Measurements from ENCODE around the gene CDK4.

CDK4 gene

DNA sequence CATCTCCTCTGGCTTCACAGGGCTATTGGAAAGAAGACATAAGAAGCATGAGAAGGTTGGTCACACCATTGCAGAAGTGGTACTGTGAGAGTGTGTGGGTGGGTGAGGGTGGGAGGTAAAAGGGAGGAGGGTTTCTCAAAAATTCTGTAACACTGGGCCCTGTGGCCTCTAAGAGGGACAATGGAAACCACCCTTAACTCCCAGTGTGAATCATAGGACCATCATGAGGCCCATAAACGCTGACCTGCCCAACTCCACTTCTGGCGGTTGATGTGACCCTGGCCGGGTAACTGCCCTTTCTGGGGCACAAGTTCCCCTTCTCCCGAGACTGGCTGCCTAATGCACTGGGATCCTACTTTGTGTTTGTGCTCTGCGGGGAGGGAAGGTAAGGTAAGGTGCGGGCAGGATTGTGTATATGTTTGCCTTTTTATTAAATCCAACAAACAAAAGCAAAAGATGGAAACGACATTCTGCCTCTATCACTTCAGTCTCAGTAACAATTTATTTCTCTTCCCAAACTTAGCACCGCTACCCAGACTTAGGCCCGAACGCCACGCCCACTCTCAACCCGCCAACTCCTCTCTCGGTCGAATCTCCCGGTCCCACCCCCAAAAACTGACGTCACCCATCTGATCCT is 19.2 kb upstream of the CDK4 start:
- peak; percentile 88 for DNase-seq

DNA sequence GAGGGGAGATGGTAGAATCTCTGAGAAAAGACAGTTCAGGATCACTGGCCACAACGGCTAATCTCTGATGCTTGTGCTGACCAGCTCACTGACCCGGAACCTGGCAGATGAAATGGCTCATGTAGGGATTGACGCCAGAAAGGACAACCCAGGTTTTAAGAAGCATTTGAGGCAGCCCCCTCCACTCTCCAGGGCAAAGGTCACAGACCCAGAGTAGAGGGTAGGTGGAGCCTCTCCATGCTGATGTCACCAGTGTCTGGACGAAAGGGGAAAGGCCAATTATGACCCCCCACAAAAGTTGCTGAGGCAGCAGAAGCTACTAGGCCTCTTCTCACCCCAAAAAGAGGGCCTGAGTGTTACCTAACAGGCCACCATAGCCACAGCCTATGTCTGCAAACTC is 18.6 kb upstream of the CDK4 start:
- DNase-seq = no peak

DNA sequence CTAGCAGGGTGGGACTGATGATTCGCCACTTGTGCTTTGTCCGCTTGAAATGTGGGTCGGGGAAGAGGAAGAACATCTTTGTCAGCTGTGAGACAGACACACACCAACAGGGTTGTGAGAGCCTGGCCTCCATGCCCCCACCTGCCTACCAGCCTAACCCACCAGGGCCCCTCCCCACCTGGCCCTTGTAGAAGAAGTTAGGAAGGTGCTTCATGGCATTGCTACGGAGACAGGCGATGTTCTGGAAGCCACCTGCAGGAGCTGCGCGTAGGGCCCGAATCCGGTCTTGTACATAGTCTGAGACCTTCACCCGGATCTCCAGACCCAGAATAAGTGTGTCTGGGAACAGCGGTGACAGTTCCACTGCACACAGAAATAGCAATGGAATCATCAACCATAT is 17.5 kb upstream of the CDK4 start:
- DNase-seq = no peak

DNA sequence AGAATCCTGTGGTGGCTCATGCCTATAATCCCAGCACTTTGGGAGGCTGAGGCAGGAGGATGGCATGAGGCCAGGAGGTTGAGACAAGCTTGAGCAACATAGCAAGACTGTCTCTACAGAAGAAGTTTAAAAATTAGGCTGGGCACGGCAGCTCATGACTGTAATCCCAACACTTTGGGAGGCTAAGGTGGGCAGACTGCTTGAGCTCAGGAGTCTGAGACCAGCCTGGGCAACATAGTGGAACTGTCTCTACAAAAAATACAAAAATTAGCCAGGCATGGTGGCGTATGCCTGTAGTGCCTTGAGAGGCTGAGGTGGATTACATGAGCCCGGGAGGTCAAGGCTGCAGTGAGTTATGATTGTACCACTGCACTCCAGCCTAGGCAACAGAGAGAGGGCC is 15.8 kb upstream of the CDK4 start:
- no peak for DNase-seq

DNA sequence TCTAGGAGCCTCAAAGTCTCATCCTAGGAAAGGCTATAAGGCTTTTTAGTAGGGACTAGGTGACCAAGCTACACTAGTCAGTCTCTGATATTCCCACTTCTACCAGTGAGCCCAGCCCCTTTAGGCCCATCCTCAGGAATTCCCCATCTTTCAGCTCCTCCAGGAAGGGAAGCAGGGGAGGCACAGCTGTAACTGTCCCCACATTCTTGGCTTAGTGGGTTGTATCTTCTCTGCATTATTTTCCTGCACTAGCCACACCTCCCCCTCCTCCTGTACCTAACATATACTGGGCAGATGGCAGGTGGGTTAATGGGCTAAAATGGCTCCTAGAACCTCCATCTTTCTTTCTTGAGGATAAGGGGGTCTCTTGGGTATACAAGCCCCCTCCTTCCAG is 15.2 kb upstream of the CDK4 start:
- no peak for DNase-seq

DNA sequence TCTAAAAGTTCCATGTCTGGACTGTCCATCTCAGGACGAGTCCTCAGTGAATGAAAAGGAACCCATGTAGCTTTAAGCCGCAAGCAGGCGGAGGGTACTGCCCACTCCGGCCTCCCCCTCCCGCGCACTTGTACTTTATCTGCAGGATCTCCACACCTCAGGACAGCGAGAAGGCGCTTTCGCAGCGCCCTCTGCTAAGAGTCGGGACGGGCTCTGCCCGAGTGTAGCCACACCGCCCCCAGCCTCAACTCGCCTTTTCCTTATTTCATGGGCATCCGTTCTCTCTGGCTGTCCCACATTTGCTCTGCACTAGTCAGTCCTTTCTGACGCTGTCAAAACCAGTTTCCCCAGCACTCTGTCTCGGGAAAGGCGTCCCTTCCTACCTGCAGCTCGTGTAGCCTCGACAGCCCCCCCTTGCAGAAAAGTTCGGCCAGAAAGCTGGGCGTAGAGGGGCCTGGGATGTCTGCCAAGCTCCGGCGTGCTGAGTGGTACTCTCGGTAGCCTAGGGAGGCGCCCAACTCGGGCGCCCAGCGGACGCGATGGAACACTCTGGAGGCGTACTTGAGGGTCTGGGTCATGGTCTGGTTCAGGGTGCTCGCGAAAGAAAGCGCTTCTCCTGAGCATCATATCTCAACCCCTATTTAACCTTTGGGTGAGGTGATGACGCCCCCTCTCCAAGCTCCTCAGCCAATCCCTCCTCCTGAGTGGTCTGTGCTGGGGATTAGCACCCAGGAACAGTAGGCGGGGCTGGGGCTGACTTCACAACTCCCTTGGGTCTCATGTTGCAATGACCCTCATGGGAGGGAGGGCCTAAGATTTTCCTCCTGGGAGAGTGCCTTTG is 14.6 kb upstream of the CDK4 start, which contains the start of gene CYP27B1:
Gene CYP27B1, minus strand, starts transcription at position 615 of the 841 bp plus-strand sequence. Its CDS starts 37 bp downstream, at position 578.
- DNase-seq = peak; percentile 13

DNA sequence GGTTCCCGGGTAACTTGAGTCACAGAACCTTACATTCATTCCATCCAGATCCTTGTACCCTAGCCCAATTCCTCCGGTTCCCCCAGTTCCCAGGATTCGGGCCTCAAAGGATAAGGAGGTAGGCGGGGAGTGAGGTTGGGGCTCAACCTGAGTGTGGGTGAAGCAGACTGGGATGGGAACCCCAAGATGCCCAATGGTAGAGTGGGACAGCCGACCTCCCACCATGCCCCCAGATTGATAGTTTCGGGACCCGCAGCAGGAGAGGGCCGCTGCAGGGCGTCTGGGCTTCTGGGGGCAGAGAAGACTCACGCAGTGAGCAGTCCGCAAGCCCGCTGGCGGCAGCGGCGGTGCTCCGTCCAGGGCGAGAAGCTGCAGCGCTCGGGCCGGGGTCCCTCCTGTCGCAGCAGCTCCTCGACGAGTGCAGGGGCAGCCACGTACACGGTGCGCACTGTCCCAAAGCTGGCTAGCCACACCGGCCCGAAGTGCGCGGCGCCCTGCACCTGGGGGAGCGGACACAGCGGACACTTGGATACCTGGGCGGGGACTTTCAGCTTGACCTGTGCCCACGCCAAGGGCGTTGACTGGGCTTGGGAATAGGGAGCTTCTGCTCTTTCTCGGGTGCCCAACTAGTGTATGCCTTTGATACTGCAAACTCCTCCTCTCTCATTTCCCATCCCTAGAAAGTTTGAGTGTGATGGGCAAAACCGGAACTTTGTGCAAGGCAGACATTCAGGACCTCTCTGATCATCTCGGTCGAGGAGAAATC is 13.8 kb upstream of the CDK4 start:
- no peak for DNase-seq

DNA sequence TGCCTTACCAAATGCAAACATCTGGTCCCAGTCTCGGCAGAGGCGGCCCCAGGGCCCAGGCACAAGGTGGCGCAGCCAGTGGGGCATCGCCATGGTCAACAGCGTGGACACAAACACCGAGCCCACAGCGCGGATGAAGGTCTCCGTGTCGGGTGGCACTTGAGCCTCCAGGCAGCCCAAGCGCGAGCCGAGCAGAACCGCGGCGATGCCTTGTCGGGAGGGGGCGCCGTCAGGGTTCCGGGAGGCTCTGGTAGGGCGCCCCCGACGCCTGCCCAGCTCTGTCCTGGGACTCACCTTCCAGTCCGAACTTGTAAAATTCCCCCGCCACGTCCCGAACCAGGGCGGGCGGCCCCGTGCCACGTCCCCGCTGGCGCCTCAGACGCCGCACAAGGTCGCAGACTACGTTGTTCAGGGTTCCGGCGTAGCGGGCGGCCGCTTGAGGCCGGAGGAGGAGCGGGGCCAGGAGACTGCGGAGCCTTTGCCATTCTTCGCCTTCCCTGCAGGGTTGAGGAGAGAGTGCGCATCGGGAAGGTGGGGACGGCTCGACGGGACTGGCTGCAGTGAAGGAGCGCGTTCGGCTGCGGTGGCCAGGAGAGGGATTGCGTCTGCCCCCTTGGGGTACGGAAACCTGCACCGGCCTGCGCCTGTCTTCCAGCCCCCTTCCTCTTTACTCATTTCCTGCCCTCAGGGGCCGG is 13.0 kb upstream of the CDK4 start:
- peak; percentile 21 for DNase-seq

DNA sequence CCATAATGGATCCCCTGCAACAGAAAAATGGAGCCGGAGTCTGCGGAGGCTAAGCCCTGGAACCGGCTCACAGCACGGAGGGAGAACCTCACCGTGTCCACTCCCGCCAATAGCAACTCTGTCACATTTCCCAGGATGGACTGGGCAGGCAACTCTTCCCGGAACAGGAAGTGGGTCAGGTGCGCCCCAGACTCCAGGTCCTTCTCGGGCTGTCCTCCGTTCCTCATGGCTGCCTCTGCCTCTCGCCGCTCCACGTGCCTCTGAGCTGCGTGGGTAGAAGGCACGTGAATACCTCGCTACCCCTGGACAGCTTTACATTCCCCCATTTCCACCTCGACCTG is 12.5 kb upstream of the CDK4 start:
- no peak for DNase-seq

DNA sequence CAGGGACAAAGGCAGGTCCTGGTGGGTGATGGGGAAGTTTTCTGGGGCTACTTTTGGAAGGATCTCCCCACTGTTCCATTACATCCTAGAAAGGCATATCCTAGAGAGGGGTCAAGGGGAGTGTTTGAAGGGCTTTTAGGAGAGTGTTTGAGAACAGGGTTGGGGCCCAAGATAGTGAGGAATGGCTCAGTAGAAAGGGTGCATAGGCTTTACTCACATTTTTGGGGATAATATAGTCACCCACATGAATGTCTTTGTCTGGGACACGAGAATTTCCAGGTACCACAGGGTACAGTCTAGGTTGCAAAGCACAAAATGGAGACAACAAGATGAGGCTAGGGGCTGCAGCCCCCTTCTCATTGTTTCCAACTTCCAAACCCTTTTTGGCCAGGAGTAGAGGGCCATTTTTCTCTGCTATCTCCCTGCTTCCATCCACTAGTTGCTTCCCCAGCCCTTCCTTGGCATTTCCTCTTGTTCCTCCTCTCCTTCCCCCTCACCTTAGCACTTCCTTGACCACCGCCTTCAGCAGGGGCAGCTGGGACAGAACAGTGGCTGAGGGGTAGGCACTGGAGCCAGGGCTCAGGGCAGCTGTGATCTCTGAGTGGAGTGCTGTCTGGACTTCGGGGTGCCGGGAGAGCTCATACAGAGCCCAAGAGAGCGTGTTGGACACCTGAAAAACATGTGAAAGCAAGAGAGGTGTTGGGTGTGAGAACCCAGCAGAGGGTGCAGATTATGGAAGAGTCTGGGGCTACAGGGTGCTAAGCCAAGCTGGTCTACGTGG is 12.0 kb upstream of the CDK4 start:
- no peak for DNase-seq

DNA sequence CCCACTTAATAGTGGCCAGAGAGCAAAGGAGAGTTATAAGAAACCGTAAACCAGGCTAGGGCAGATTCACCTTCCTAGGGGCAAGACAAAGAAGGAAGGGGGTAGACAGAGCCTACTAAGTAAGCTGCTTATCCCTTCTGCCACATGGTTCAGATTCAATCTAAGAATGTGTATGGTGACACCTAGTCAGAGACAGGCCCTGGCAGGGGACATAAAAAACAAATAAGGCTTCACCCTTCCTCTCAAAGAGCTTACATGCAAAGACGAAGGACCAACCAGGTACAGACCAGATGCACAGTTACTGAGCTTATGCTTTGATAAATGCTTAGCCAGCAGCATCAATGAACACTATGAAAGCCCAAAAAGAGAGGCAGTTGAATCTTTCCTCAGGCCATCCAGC is 10.4 kb upstream of the CDK4 start:
- DNase-seq = no peak

DNA sequence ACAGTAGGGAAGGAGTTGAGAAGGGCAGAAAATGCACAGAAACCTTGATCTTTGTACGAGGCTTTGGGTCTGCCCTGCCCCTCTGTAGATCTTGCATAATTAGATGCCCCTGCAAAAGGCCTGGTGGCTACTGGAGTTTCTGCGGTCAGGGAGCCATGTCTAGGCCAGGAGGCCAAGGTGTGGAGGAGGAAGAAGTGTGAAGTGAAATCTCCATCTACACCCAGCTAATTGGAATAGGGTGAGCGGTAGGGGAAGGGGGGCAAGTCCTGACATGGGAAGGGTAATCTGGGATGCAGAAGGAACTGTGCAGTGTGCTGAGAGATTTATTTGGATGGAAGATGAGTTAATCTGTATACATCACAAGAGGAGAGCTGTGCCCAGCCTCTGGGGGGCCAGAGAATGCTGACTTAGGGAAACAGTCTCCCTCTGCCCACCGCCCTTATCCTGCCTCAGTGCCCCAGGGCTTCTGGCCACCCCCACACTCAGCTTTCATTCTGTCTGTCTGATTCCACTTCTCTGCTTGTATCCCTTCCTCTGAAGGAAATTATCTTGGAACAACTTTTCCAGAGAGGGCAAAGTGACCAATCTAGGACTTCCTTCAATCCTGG is 9.4 kb upstream of the CDK4 start:
- no peak for DNase-seq

DNA sequence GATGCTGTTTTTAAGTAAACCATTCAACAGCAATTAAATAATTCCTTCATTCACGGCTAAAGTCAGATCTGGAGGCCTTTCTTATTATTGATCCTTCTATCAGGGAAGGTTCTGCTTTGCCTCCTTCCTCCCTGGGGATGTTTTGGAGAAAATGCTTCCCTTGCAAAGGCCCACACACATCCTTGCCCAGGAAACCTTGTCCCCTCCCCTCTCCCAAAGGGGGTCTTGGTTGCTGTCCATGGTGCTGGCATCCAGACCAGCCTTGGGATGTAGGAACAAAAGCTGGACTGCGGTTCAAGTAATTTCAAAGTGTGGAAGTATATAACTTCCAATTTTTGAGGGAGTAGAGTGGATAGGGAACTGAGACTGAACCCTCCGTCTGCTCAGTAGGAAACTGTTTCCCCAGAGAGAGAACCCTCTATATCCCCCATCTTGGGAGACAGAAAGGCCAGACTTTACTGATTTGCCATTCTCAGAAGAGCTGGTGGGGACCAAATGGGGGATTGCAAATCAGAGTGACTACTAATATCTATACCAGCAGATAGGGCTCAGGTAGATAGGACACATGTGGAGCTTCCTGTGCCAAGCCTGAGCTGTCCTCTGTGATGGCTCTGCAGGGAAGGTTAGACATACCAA is 8.4 kb upstream of the CDK4 start:
- no peak for DNase-seq

DNA sequence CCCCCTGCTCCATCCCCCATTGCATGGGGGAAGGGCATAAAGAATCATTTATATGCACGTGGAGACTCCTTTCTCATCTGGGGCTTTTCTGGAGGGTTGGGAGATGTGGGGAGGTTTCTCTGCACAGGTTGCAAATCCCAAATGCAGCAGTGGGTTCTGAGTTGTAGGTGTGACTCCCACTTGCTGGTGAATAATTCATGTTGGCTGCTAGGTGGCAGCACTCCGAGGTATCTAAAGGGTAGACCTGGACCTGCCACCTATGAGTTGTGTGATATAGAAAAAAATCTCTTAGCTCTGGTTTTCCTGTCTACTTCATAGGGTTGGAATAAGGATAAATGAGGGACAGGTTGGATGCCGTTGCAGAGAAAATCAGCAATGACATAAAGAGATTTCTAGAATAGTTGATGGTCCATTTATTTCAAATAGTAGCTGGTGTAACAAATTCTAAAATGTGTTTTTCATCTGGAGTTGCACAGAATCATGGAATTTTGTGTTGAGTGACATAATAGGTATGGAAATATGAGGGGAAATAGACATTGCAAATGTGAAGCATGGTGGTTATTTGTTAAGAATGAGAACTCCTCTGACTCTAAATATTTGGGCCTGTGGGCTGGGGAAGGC is 7.4 kb upstream of the CDK4 start:
- DNase-seq = no peak

DNA sequence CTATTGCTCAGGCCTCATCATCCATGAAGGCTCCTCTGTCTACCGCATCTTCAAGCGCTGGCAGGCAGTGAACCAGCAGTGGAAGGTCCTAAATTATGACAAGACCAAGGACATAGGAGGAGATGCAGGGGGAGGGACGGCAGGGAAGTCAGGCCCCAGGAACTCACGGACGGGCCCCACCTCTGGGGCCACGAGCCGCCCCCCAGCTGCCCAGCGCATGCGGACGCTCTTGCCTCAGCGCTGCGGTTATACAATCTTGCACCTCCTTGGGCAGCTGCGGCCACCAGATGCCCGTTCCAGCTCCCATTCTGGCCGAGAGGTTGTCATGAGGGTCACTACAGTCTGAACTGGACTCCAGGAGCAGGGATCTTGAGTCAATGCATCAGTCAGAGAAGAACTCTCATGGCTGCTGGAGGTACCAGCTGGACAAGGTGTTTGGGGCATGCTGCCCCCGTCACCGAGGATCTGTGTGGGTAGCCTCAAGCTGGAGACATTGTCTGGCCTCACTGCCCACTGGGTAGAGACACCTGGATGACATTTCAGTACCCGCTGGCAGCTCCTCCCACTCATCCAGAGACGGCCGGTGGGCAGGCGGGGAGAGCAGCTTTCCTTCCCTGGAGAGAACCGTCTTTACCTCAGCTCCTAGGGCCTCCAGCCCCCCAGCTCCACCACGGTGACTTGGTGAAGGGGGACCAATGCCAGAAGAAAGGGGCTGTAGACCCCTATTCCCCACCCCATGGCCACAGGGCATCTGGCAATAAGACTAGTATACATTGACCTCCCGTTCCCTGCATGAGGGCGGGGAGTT is 6.6 kb upstream of the CDK4 start:
- DNase-seq = no peak

DNA sequence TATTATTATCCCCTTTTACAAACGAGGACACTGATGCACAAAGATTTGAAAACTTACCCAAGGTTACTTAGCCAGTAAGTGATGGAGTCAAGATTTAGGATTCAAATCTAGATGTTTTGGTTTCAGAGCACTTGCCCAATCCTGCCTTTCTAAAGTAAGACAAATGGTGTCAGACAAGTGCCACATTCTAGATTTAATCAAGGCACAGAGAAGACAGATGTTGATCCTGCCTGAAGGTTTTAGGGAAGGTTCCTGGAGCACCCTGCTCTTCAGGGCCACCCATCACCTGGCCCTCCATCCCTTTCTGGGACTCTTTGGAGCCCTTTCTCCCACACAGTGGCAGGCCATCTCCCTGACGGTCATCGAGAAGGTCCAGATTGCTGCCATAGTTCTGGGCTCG is 5.7 kb upstream of the CDK4 start:
- no peak for DNase-seq

DNA sequence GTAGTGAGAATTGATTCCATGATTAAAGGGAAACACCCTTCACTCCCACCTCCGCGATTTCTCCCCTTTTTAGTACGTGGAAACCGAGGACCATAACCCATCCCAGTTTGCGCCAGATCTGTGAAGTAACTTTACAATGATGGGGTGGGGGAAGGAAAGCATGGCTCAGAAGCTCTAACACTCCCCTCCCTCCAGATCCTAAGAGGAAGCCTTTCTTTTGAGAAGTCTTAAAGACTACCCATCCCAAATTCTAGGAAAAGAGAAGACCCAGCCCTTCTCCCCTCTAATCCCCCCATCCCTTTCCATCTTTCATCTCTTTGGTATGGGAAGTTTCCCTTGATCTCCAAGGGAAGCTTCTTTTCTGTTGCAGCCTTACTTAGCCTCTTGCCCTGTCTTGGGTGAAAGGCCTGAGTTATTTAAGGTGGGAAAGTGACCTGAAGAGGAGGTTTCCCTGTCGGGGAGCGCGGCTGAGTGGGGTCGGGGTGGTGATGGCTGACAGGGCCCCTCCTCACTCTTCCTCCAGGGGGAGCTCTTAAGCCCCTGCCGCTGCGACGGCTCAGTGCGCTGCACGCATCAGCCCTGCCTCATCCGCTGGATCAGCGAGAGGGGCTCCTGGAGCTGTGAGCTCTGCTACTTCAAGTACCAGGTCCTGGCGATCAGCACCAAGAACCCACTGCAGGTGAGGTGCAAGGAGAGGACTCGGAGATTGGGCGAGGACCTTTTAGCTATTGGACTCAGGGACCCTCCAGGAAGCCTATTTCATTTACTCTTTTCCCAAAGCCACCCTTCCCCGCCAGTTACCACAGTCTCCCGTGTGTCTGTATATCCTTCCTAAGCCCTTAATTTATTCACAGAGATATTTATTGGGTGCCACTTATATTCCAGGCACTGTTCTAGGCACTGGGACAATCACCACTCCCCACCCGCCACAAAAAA is 4.6 kb upstream of the CDK4 start:
- peak; percentile 14 for DNase-seq

DNA sequence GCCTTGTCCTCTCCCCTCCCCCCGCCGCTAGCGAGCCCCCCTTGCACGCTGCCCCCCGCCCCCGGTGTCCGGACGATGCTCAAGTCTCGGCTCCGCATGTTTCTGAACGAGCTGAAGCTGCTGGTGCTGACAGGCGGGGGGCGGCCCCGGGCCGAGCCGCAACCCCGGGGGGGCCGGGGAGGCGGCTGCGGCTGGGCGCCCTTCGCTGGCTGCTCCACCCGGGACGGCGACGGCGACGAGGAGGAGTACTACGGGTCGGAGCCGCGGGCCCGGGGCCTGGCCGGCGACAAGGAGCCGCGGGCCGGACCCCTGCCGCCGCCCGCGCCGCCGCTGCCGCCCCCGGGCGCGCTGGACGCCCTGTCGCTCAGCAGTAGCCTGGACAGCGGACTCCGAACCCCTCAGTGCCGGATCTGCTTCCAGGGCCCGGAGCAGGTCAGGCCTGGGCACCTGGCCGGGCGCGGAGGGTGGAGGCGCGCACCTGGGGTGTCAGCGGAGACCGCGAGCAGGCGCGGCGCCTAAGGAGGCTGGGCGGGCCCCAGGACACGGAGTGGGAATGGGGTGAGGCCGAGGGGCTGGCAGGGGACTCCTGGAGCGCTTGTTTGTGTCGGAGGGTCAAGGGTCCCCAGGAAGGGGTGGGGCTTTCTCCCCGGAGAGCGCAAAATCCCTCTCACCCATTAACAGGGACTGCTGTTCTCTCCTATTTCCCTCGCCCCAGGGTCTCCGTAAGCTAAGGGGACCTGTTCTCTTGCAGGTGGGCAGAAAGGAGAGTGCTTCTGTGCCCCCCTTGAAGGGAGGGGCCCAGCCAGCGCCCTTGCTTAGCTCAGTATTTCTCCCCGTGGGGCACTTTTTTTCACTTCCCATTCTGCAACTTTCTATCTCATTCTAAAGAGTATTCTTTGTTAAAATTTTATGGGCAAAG is 3.6 kb upstream of the CDK4 start:
- no peak for DNase-seq
